HepG2 (cell line): ENCODE data around the gene ELP6. TPM values are rescaled to one million over a fixed set of nuclear protein-coding genes. Genes with fewer than 3 reads are reported as not detected.
A peak's percentile ranks its signal among the peaks of the same experiment; 100 is the strongest.

Source experiments
- BRF2 ChIP-seq: sonication (generic); formaldehyde crosslinking; IDR thresholded peaks from 2 replicates; pipeline ENCODE4 v1.8.1; 2022; ENCODE audit warnings: mild to moderate bottlenecking, missing genetic modification reagents
- CAMTA2 ChIP-seq: sonication (generic); formaldehyde crosslinking; IDR thresholded peaks from 2 replicates; pipeline ENCODE4 v1.4.0; 2020; ENCODE audit warnings: mild to moderate bottlenecking, missing genetic modification reagents, borderline replicate concordance
- EHMT2 ChIP-seq: fragments of 200-600 bp; sonication (generic); IDR thresholded peaks from 2 replicates; pipeline ENCODE4 v1.7.0; 2017; ENCODE audit warnings: antibody characterized with exemption, low read depth, low read length, borderline replicate concordance
- KDM3A ChIP-seq: IDR thresholded peaks from 2 replicates; pipeline ENCODE4 v1.6.1; 2018; ENCODE audit warnings: low read depth, missing compliant biosample characterization
- MEIS1 ChIP-seq: sonication (generic); formaldehyde crosslinking; IDR thresholded peaks from 2 replicates; pipeline ENCODE4 v1.9.0; 2021; ENCODE audit warnings: mild to moderate bottlenecking, missing genetic modification reagents, moderate library complexity, borderline replicate concordance
- MZF1 ChIP-seq: sonication (generic); formaldehyde crosslinking; IDR thresholded peaks from 2 replicates; pipeline ENCODE4 v1.8.1; 2023; ENCODE audit warnings: mild to moderate bottlenecking, missing genetic modification reagents, borderline replicate concordance
- PCBP1 ChIP-seq: fragments of 200-400 bp; formaldehyde crosslinking; IDR thresholded peaks from 2 replicates; pipeline ENCODE4 v1.6.1; 2017; ENCODE audit warnings: mild to moderate bottlenecking, low read depth, low read length, borderline replicate concordance
- SP140L ChIP-seq: sonication (generic); formaldehyde crosslinking; IDR thresholded peaks from 2 replicates; pipeline ENCODE4 v1.4.0; 2020; ENCODE audit warnings: missing genetic modification reagents, borderline replicate concordance
- SYNCRIP ChIP-seq: fragments of 200-400 bp; formaldehyde crosslinking; IDR thresholded peaks from 2 replicates; pipeline ENCODE4 v1.6.1; 2018; ENCODE audit warnings: mild to moderate bottlenecking, low read depth, low read length; ENCODE audit not compliant: insufficient read depth
- TIGD3 ChIP-seq: sonication (generic); formaldehyde crosslinking; IDR thresholded peaks from 2 replicates; pipeline ENCODE4 v1.5.1; 2020; ENCODE audit warnings: mild to moderate bottlenecking, missing genetic modification reagents, borderline replicate concordance
- USF2 ChIP-seq, 2 experiments: sonication (generic) in 1 of 2; formaldehyde crosslinking in 1 of 2; IDR thresholded peaks; 2 replicates each; pipeline versions ENCODE4 v1.5.1 to v1.6.1; 2011 to 2020; ENCODE audit warnings: borderline replicate concordance in 1 of 2, low read depth in 1 of 2, low read length in 1 of 2, mild to moderate bottlenecking in 1 of 2, missing genetic modification reagents in 1 of 2, moderate library complexity in 1 of 2
- ZMAT5 ChIP-seq: sonication (generic); formaldehyde crosslinking; IDR thresholded peaks from 2 replicates; pipeline ENCODE4 v1.5.0; 2020; ENCODE audit warnings: mild to moderate bottlenecking, low read depth, missing genetic modification reagents, borderline replicate concordance
- ZNF138 ChIP-seq: sonication (generic); formaldehyde crosslinking; IDR thresholded peaks from 2 replicates; pipeline ENCODE4 v1.5.0; 2020; ENCODE audit warnings: mild to moderate bottlenecking, low read depth, missing genetic modification reagents
- ZNF331 ChIP-seq: sonication (generic); formaldehyde crosslinking; IDR thresholded peaks from 2 replicates; pipeline ENCODE4 v1.4.0; 2020; ENCODE audit warnings: missing genetic modification reagents
- ZNF343 ChIP-seq: sonication (generic); formaldehyde crosslinking; IDR thresholded peaks from 2 replicates; pipeline ENCODE4 v1.4.0; 2020; ENCODE audit warnings: mild to moderate bottlenecking, missing genetic modification reagents
- ZNF362 ChIP-seq: sonication (generic); formaldehyde crosslinking; IDR thresholded peaks from 2 replicates; pipeline ENCODE4 v1.4.0; 2020; ENCODE audit warnings: missing genetic modification reagents, mild to moderate bottlenecking, borderline replicate concordance
- ZNF546 ChIP-seq: sonication (generic); formaldehyde crosslinking; conservative IDR thresholded peaks from 2 replicates; pipeline ENCODE4 v1.8.1; 2023; ENCODE audit warnings: mild to moderate bottlenecking, missing genetic modification reagents
- ZNF605 ChIP-seq: sonication (generic); formaldehyde crosslinking; IDR thresholded peaks from 2 replicates; pipeline ENCODE4 v1.8.0; 2022; ENCODE audit warnings: mild to moderate bottlenecking, missing genetic modification reagents
- ZNF850 ChIP-seq: sonication (generic); formaldehyde crosslinking; conservative IDR thresholded peaks from 2 replicates; pipeline ENCODE4 v1.9.0; 2021; ENCODE audit warnings: mild to moderate bottlenecking, missing genetic modification reagents
- polyA plus RNA-seq, 8 experiments: library from polyadenylated mRNA; depleted of rRNA in 3 of 8; stranded (reverse) in 7 of 8; unstranded in 1 of 8; fragments of >200 nt; fragmentation: Illumina TruSeq in 4 of 8; extraction: Trizol in 4 of 8; gene quantifications; 2 replicates each; pipeline versions ENCODE4 v1.2.1 to v1.2.3, GENCODE V29; 2011 to 2016; ENCODE audit warnings: low read depth in 4 of 8, missing spikeins in 1 of 8, mixed read lengths in 1 of 8; ENCODE audit not compliant: insufficient read depth in 1 of 8
- total RNA-seq, 5 experiments: library from RNA; depleted of rRNA; stranded (reverse); fragments of >200 nt; fragmentation: Illumina TruSeq; extraction: Trizol; gene quantifications; 2 replicates each; pipeline ENCODE4 v1.2.3, GENCODE V29; 2016; ENCODE audit warnings: low read depth in 1 of 5

ELP6 gene
- total and polyA plus RNA-seq, 2 of the 13 experiments (the other 11 are each of a cell fraction or from before 2014, with no cell fraction given), result 45.0 to 49.3 TPM

GRCh38 chr3:47512416-47513124, 942 bp downstream of the ELP6 start (continued):
- TF ChIP-seq TIGD3 (CRISPR knock-in tag) (no peak), ZNF546 (CRISPR knock-in tag) (no peak), ZNF331 (no peak; the same call in 1 of the 2 replicates), SP140L (CRISPR knock-in tag) (no peak), ZMAT5 (CRISPR knock-in tag) (no peak), BRF2 (CRISPR knock-in tag) (no peak), CAMTA2 (CRISPR knock-in tag) (no peak), KDM3A (CRISPR knock-in tag) (no peak), ZNF850 (CRISPR knock-in tag) (0 out of 2 replicates have a peak, but pooled peaks have one; percentile 19), ZNF343 (CRISPR knock-in tag) (no peak), SYNCRIP (no peak), ZNF605 (no peak), ZNF138 (CRISPR knock-in tag) (no peak), MZF1 (CRISPR knock-in tag) (0 out of 2 replicates have a peak, but pooled peaks have one; percentile 3), USF2 (IDR thresholded peaks at IDR 0.05; ENCODE audit: low read depth, low read length) (no peak), USF2 (CRISPR knock-in tag; IDR thresholded peaks at IDR 0.05; ENCODE audit: borderline replicate concordance) (no peak), MEIS1 (CRISPR knock-in tag) (no peak), EHMT2 (no peak), ZNF362 (peak; percentile 73), PCBP1 (no peak)
